GM12801 (cell line): ENCODE results near the gene BHLHA9.

ENCODE experiments used
- CTCF ChIP-seq: IDR thresholded peaks from one replicate; pipeline ENCODE4 v1.5.1; 2011; ENCODE audit warnings: control low read depth; ENCODE audit not compliant: insufficient read length; ENCODE audit errors: extremely low read depth

BHLHA9 gene

DNA sequence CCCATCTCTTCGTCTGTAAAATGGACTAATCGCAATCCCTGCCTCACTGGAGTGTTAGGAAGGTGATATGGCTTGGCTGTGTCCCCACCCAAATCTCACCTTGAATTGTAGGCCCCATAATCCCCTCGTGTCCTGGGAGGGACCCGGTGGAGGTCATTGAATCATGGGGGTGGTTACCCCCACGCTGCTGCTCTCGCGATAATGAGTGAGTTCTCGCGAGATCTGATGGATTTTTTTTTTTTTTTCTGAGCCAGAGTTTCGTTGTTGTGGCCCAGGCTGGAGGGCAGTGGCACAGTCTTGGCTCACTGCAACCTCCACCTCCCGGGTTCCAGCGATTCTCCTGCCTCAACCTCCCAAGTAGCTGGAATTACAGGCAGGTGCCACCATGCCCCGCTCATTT, 20.4 kb downstream of the BHLHA9 start:
- TF ChIP-seq CTCF = no peak

DNA sequence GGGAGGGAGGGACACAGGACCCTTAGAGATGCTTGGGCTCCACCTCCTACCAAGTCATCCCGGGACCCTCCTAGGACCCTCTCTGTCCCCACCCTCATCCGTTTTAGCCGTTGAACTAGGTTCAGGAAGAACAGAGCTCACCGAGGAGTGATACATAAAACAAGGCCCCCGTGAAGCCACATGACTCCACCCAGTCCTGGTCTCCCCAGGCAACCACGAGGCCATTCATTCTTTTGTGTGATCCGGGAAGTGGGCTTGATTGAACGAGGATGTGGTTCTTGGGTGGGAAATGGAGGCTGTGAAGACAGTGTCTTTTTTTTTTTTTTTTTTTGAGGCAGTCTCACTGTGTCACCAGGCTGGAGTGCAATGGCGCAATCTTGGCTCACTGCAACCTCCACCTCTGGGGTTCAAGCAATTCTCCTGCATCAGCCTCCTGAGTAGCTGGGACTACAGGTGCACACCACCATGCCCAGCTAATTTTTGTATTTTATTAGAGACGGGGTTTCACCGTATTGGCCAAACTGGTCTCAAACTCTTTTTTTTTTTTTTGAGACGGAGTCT, 24.0 kb downstream of the BHLHA9 start:
- TF ChIP-seq CTCF = no peak

GRCh38 chr17:1298606-1299005, 28.4 kb downstream of the BHLHA9 start:
- no peak for TF ChIP-seq CTCF

DNA sequence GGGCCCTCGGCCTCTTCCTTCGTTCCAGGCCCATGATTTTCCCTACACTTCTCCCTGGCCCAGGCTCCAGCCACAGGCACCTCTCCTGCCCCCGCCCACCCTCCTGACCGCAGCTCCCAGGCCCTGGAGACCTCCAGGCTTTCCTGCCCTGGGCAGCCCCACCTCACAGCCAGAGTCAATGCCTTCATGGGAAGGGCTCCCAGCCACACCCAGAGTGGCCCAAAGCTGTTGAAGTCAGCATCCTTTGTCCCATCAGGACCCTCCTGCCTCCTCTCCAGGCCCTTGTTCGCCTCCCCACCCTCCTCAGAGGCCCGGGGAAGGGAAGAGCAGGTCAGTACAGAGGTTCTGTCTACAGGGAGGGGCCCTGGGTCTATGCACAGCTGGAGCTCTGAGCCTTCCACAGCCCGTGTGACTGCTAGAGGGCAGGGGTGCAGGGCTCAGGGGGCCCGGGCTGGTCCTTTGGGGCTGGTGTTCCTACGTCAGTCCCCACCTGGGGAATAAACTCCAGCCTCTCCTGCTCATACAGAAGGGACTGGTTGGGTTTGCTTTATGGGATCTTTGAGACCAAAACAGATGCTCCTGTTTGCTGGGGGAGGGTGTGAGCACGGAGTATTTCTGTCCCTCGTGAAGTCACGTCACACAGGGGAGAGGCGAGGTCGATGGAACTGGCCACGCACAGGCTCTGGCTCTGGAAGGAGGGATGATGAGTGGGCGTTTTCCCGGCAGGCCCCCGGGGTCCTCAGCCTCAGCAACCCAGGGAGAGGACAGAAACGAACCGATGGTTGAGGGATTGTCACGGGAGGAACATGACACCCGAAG, 29.5 kb downstream of the BHLHA9 start:
- no peak for TF ChIP-seq CTCF

DNA sequence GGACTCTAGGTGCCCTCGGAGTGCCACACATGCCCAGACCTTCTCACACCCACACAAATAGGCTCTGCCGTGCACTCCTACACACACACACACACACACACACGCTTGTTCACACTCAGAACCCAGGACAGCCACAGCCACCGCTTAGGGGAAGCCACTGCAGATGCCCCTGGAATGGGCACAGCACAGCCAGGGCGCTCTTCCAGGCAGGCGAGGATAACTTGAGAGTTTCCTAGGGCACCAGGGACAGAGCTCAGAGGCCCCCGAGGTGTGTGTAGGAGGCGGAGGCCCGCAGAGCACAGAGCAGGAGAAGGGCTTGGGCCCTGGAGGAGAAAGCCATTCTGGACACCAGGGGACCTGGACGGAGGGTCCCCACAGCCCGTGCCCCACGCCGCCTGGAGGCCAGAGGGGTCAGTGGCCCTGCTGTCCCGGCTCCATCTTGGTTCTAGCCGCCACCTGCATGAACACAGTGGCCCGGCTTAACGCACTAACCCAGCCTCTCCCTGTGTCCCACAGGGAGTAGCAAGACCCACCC, 30.2 kb downstream of the BHLHA9 start:
- no peak for TF ChIP-seq CTCF

DNA sequence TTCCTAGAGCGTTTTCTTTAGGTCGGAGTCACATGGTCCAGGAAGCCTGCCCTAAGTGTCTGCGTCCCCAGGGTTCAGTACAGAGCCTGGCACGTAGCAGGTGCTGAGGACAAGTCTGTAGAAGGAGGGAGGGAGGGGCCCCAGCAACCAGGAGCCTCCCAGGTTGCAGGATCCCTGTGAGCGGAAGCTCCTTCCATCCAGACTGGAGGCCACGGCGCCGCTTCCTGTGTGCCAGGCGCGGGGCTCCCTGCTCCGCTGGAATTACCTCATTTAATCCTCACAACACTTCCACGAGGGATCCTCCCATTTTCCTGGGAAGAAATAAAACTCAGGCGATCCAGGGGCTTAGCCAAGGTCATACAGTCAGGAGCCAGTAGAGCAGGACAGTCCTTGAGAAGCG, 31.3 kb downstream of the BHLHA9 start:
- no peak for TF ChIP-seq CTCF

- no peak for TF ChIP-seq CTCF
Observed at GRCh38 chr17:1302761-1303160, 32.5 kb downstream of the BHLHA9 start.
